Ovary (tissue), 9 donors: ENCODE measurements around the gene SHB. TPM values are rescaled to one million over a fixed set of nuclear protein-coding genes. Genes with fewer than 3 reads are reported as not detected.

Source experiments
- DNase-seq, 5 donors: peaks; one replicate each; pipeline ENCODE4 v3.0.0-alpha.2; 2019 to 2020
- H3K27ac ChIP-seq, 2 donors: fragments of 200-600 bp; one replicate each; pipeline versions ENCODE4 v1.5.1 to v1.8.0; 2019 to 2022
- H3K27me3 ChIP-seq: fragments of 200-600 bp; one replicate; pipeline ENCODE4 v1.8.0; 2022
- H3K36me3 ChIP-seq: fragments of 200-600 bp; sonication (generic); one replicate; pipeline ENCODE4 v1.5.1; 2019
- H3K4me1 ChIP-seq: one replicate; pipeline ENCODE4 v1.8.1; 2013; ENCODE audit warnings: mild to moderate bottlenecking, moderate library complexity; ENCODE audit not compliant: insufficient read depth
- H3K4me3 ChIP-seq: fragments of 200-600 bp; sonication (generic); one replicate; pipeline ENCODE4 v1.5.1; 2017
- H3K9me3 ChIP-seq, 2 donors: fragments of 200-600 bp in 1 of 2; sonication (generic) in 1 of 2; one replicate each; pipeline versions ENCODE4 v1.5.1 to v1.8.1; 2013 to 2019; ENCODE audit warnings: mild to moderate bottlenecking in 1 of 2, moderate library complexity in 1 of 2
- CTCF ChIP-seq, 3 donors: fragments of 450-650 bp in 2 of 3; fragments of 200-600 bp in 1 of 3; IDR thresholded peaks; one replicate each; pipeline versions ENCODE4 v1.5.1 to v1.8.0; 2016 to 2022; ENCODE audit warnings: antibody characterized with exemption in 3 of 3, mild to moderate bottlenecking in 1 of 3
- EP300 ChIP-seq: sonication (generic); formaldehyde crosslinking; IDR thresholded peaks from one replicate; pipeline ENCODE4 v1.6.1; 2017; ENCODE audit warnings: antibody characterized with exemption
- POLR2A ChIP-seq: fragments of 450-650 bp; IDR thresholded peaks from one replicate; pipeline ENCODE4 v1.6.1; 2017; ENCODE audit warnings: antibody characterized with exemption, mild to moderate bottlenecking, moderate library complexity
- WGBS, 3 donors: extraction: QIAGEN DNeasy Blood & Tissue Kit in 1 of 3; methylation state at CpG; one replicate each; pipeline versions ENCODE4 v1.1.5 to v1.1.7; 2013 to 2017; 5-methylcytosine and 5-hydroxymethylcytosine counted together
- intact Hi-C, 4 donors: fragments of 100-400 bp; cut with DNase I; formaldehyde crosslinking; loops; one replicate each; pipeline versions ENCODE4 v1.11.0 to v1.15.1; 2022 to 2023
- polyA plus RNA-seq, 2 donors: library from polyadenylated mRNA; stranded (reverse); fragments of 200-250 nt in 1 of 2; fragments of 350-450 nt in 1 of 2; fragmentation: Illumina TruSeq in 1 of 2; extraction: RNeasy Lipid Tissue Mini Kit (QIAGEN cat#74804) in 1 of 2; gene quantifications; one replicate each; pipeline ENCODE4 v1.2.3, GENCODE V29; 2013 to 2014
- total RNA-seq, 7 donors: library from RNA; depleted of rRNA in 2 of 7; stranded (reverse); fragments of >200 nt in 2 of 7; fragmentation: NEBNext Ultra II Directional in 3 of 7; extraction: Animal tissue kit (Norgen Biotek cat#: 25700) in 3 of 7; gene quantifications; one replicate each; pipeline versions ENCODE4 v1.1.0 to v1.2.4, GENCODE V29; 2016 to 2023
- donor health status: DM: no; HTN: no; CAD: no; lungs with moderate emphysema.
- donor health status: DM: no; HTN: no; CAD: no.
- donor health status: Bipolar disorder and iron deficiency.
- donor health status: DM: yes; HTN: yes; CAD: no.
- donor health status: DM: no; HTN: no; CAD: no.
- donor health status: DM: yes; HTN: yes; CAD: no.

The SHB gene
- total and polyA plus RNA-seq, 9 donors, result 3.5 to 23.8 (median 9.0) TPM

DNA sequence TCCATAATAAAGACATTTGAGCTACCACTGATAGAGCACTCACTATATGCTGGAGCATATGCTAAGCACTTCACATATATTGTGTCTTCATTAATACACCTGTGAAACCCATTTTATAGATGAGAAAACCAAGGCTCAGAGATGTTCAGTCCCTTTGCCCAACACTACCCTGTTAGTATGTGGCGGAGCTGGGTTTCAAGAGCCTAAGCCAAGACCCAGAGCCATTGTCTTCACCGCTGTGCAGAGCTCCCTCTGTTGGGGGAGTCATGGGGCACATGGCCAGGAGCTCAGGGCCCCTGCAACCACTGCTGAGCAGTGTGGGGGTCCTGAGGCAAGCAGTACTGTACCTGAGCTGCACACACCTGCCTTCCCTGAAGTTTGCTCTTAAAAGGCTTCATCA lies 127.8 kb downstream of the SHB start:
- peaks cover 18% of the 10 kb centered on the region for H3K4me1 ChIP-seq
- H3K9me3 ChIP-seq, result no peaks in the 10 kb centered on the region
- intact Hi-C loops, result loop anchor here in 1 of 4 donors (10.0 kb wide), 1 partner anchor 124 kb away; the partner anchor contains the start of gene SHB
- no peak overlapping the region for H3K4me3 ChIP-seq
- H3K27me3 ChIP-seq, result no peaks in the 10 kb centered on the region
- 97 to 100% (median 99%) methylated on average over 2 of the region's 2 CpGs for WGBS, 3 donors
- DNase-seq, result no peak
- no peak for TF ChIP-seq CTCF (IDR thresholded peaks at IDR 0.05)
- no peak for TF ChIP-seq EP300
- no peak for TF ChIP-seq POLR2A
- H3K36me3 ChIP-seq, result no peaks in the 10 kb centered on the region
- H3K27ac ChIP-seq, result no peak overlapping the region

DNA sequence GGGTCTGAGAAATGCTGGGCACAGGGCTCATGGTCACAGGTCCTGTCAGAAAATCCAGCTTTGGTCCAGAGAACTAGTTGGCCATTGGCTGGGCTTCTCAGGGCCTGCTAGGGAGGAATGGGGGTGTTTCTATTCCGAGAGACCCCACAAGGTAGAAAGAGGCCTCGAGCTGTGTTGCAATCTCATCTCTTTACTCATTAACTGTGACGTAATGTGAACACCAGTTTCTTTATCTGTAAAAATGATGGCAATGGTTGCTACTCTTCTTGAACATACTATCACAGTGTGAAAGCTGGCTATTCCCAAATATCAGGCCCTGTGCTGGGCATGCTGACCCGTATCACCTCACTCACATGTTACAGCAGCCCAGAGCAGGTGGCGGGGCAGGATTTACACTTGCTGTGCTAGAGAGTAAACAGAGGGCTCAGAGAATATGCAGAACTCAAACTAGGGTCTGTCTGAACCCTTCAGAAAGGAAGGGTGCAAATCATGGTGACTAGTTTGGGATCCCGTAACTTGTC lies 129.4 kb downstream of the SHB start:
- Histone ChIP-seq H3K36me3 (no peaks in the 10 kb centered on the region), H3K4me1 (peaks cover 18% of the 10 kb centered on the region), H3K27ac (no peak overlapping the region), H3K27me3 (no peaks in the 10 kb centered on the region), H3K9me3 (no peaks in the 10 kb centered on the region), H3K4me3 (no peak overlapping the region)
- DNase-seq, result no peak
- TF ChIP-seq EP300, result no peak
- no peak for TF ChIP-seq CTCF (IDR thresholded peaks at IDR 0.05)
- TF ChIP-seq POLR2A, result no peak
- WGBS, 3 donors, result 82 to 90% (median 86%) methylated on average over 6 of the region's 6 CpGs
- intact Hi-C loops, result loop anchor here in 1 of 4 donors (10.0 kb wide), 1 partner anchor 125 kb away; the partner anchor contains the start of gene SHB

- TF ChIP-seq POLR2A (no peak), CTCF (IDR thresholded peaks at IDR 0.05) (no peak), EP300 (no peak)
- H3K27me3 ChIP-seq, result no peaks in the 10 kb centered on the region
- no peak overlapping the region for H3K27ac ChIP-seq
- H3K4me1 ChIP-seq, result peaks cover 12% of the 10 kb centered on the region
- H3K4me3 ChIP-seq, result no peak overlapping the region
- WGBS, 3 donors, result 8 to 23% (median 16%) methylated on average over 18 to 22 of the region's 22 CpGs
- no peaks in the 10 kb centered on the region for H3K9me3 ChIP-seq
- peak in 1 of 5 donors; percentile 33 for DNase-seq
- H3K36me3 ChIP-seq, result no peaks in the 10 kb centered on the region
- intact Hi-C loops, result no loop called here
These were observed 130.7 kb downstream of the SHB start for GRCh38 chr9:37938121-37938891.

- H3K36me3 ChIP-seq, result no peaks in the 10 kb centered on the region
- H3K27me3 ChIP-seq, result no peaks in the 10 kb centered on the region
- H3K9me3 ChIP-seq, result no peaks in the 10 kb centered on the region
- H3K27ac ChIP-seq, result no peak overlapping the region
- H3K4me1 ChIP-seq, result peaks cover 10% of the 10 kb centered on the region
- intact Hi-C loops, result no loop called here
- no peak for DNase-seq
- no peak for TF ChIP-seq CTCF (IDR thresholded peaks at IDR 0.05)
- TF ChIP-seq POLR2A, result no peak
- TF ChIP-seq EP300, result no peak
- WGBS, 3 donors, result 84 to 91% (median 85%) methylated on average over 9 of the region's 9 CpGs
- H3K4me3 ChIP-seq, result no peak overlapping the region
These were observed 131.7 kb downstream of the SHB start for GRCh38 chr9:37937366-37937765.
